GM23248 (cell line): Measurements from ENCODE around the gene RASIP1. TPM values are rescaled to one million over a fixed set of nuclear protein-coding genes. Genes with fewer than 3 reads are reported as not detected.
A peak's percentile ranks its signal among the peaks of the same experiment; 100 is the strongest.
"Not testable (repeated sequence)": the region's sequence is repeated elsewhere in the genome, so short reads cannot be mapped to it uniquely, and the experiment has no call there.

Source experiments
- DNase-seq: peaks from one replicate; pipeline ENCODE4 v3.0.0-alpha.2; 2015
- H2AFZ ChIP-seq: fragments of 200-600 bp; sonication (generic); 2 replicates; pipeline ENCODE4 v1.6.1; 2016; ENCODE audit warnings: antibody characterized with exemption
- H3F3A ChIP-seq: fragments of 200-600 bp; sonication (generic); 2 replicates; pipeline ENCODE4 v1.6.1; 2016; ENCODE audit warnings: mild to moderate bottlenecking, antibody characterized with exemption, mixed run types; ENCODE audit not compliant: insufficient read depth
- H3K27ac ChIP-seq: fragments of 200-600 bp; sonication (generic); 2 replicates; pipeline ENCODE4 v1.5.1; 2016; ENCODE audit warnings: mild to moderate bottlenecking
- H3K27me3 ChIP-seq: fragments of 200-600 bp; sonication (generic); replicated peaks from 2 replicates; pipeline ENCODE4 v1.6.1; 2016; ENCODE audit warnings: mild to moderate bottlenecking; ENCODE audit not compliant: insufficient read depth
- H3K36me3 ChIP-seq: fragments of 200-600 bp; sonication (generic); 2 replicates; pipeline ENCODE4 v1.6.1; 2016; ENCODE audit warnings: low read depth, mild to moderate bottlenecking
- H3K4me1 ChIP-seq: fragments of 200-600 bp; sonication (generic); 2 replicates; pipeline ENCODE4 v1.6.1; 2016; ENCODE audit warnings: mild to moderate bottlenecking; ENCODE audit not compliant: insufficient read depth
- H3K4me2 ChIP-seq: fragments of 200-600 bp; sonication (generic); one replicate; pipeline ENCODE4 v1.6.1; 2016; ENCODE audit warnings: mild to moderate bottlenecking; ENCODE audit not compliant: unreplicated experiment
- H3K4me3 ChIP-seq: fragments of 200-600 bp; sonication (generic); 2 replicates; pipeline ENCODE4 v1.5.1; 2016; ENCODE audit warnings: mild to moderate bottlenecking
- H3K79me2 ChIP-seq: fragments of 200-600 bp; sonication (generic); 2 replicates; pipeline ENCODE4 v1.6.1; 2016; ENCODE audit warnings: mild to moderate bottlenecking; ENCODE audit not compliant: insufficient read depth
- H3K9ac ChIP-seq: fragments of 200-600 bp; sonication (generic); 2 replicates; pipeline ENCODE4 v1.6.1; 2016; ENCODE audit warnings: mild to moderate bottlenecking
- H3K9me2 ChIP-seq: fragments of 200-600 bp; sonication (generic); 2 replicates; pipeline ENCODE4 v1.6.1; 2016; ENCODE audit warnings: mixed run types, mild to moderate bottlenecking, moderate library complexity; ENCODE audit not compliant: insufficient read depth
- H3K9me3 ChIP-seq: fragments of 200-600 bp; sonication (generic); one replicate; pipeline ENCODE4 v1.6.1; 2017; ENCODE audit warnings: low read depth
- H4K20me1 ChIP-seq: fragments of 200-600 bp; sonication (generic); 2 replicates; pipeline ENCODE4 v1.6.0; 2016; ENCODE audit not compliant: insufficient read depth
- EZH2 ChIP-seq: fragments of 200-600 bp; sonication (generic); IDR thresholded peaks from 2 replicates; pipeline ENCODE4 v1.6.1; 2018; ENCODE audit warnings: antibody characterized with exemption, mild to moderate bottlenecking; ENCODE audit not compliant: insufficient read depth, poor library complexity, severe bottlenecking
- EZH2phosphoT487 ChIP-seq: fragments of 200-600 bp; sonication (generic); IDR thresholded peaks from 2 replicates; pipeline ENCODE4 v1.6.1; 2018; ENCODE audit warnings: antibody characterized with exemption, moderate library complexity, mild to moderate bottlenecking, low read depth; ENCODE audit not compliant: insufficient read depth
- WGBS, 2 experiments: methylation state at CpG; one replicate each; pipeline ENCODE4 v1.1.6; 2015 to 2017; ENCODE audit warnings: low lambda C conversion rate in 2 of 2, low coverage in 1 of 2; ENCODE audit errors: missing lambda C conversion rate in 2 of 2; 5-methylcytosine and 5-hydroxymethylcytosine counted together
- in situ Hi-C: fragments of 300-500 bp; cut with MboI; formaldehyde crosslinking; loops from 2 replicates; pipeline ENCODE4 v1.15.0; 2020
- polyA plus RNA-seq: library from polyadenylated mRNA; unstranded; fragments of >200 nt; fragmentation: Nextera tagmentation; extraction: Ambion mirVana; gene quantifications from 2 replicates; pipeline ENCODE4 v1.2.1, GENCODE V29; 2016
- total RNA-seq: library from RNA; depleted of rRNA; stranded (reverse); fragments of >200 nt; shearing (Covaris generic); gene quantifications from 2 replicates; pipeline ENCODE4 v1.2.3, GENCODE V29; 2014

RASIP1 gene
- total and polyA plus RNA-seq, 2 experiments from 2014 or later, result 0.09 TPM; not detected in 1

GRCh38 chr19:48696353-48697010 is 43.9 kb downstream of the RASIP1 start:
- DNase-seq, result peak; percentile 43
- Histone ChIP-seq H3K27me3 (peaks cover 8% of the 10 kb centered on the region; the same call in 1 of the 2 replicates), H4K20me1 (no peaks in the 10 kb centered on the region), H2AFZ (peak overlapping the region; percentile 70), H3K4me2 (peak overlapping the region; percentile 38), H3F3A (peaks cover 5% of the 10 kb centered on the region; the same call in 1 of the 2 replicates), H3K9ac (0 out of 2 replicates have a peak overlapping the region, but pooled peaks have one; percentile 9), H3K27ac (no peak overlapping the region), H3K79me2 (no peaks in the 10 kb centered on the region), H3K9me3 (no peaks in the 10 kb centered on the region), H3K4me1 (peaks cover 12% of the 10 kb centered on the region; the same call in 1 of the 2 replicates), H3K36me3 (no peaks in the 10 kb centered on the region), H3K4me3 (peak overlapping the region; percentile 63), H3K9me2 (no peaks in the 10 kb centered on the region)
- TF ChIP-seq EZH2 (no peak), EZH2phosphoT487 (no peak)
- 7% methylated on average over 27 to 34 of the region's 34 CpGs for WGBS, 2 experiments
- in situ Hi-C loops, result no loop called here

- Histone ChIP-seq H3K27ac (no peak within 1 kb of the TSS), H3F3A (peaks cover 5% of the 10 kb centered on the region; the same call in 1 of the 2 replicates), H2AFZ (peak within 1 kb of the TSS; percentile 70), H3K27me3 (peaks cover 8% of the 10 kb centered on the region; the same call in 1 of the 2 replicates), H3K4me1 (peaks cover 12% of the 10 kb centered on the region; the same call in 1 of the 2 replicates), H3K4me2 (peak within 1 kb of the TSS; percentile 38), H3K9me3 (no peaks in the 10 kb centered on the region), H3K9me2 (no peaks in the 10 kb centered on the region), H3K79me2 (no peaks in the 10 kb centered on the region), H4K20me1 (no peaks in the 10 kb centered on the region), H3K36me3 (no peaks in the 10 kb centered on the region), H3K9ac (0 out of 2 replicates have a peak within 1 kb of the TSS, but pooled peaks have one; percentile 9), H3K4me3 (peak within 1 kb of the TSS; percentile 63)
- in situ Hi-C loops, result no loop called here
- no peak for TF ChIP-seq EZH2
- no peak for TF ChIP-seq EZH2phosphoT487
- no peak for DNase-seq
- WGBS, 2 experiments, result 47 to 52% methylated on average over 16 of the region's 16 CpGs
Measured at GRCh38 chr19:48695743-48696352, 44.6 kb downstream of the RASIP1 start, which contains the start of gene FUT2. TSS of gene FUT2 (plus strand) at chr19:48695971. CDS start at chr19:48702957, 6,986 bp downstream.

- in situ Hi-C loops, result not testable (repeated sequence)
Measured at GRCh38 chr19:48693629-48694028, 46.8 kb downstream of the RASIP1 start.

GRCh38 chr19:48689449-48689848 is 51.0 kb downstream of the RASIP1 start:
- Histone ChIP-seq H3K9me3 (no peaks in the 10 kb centered on the region), H3K27ac (no peak overlapping the region), H3K4me1 (no peaks in the 10 kb centered on the region), H3K4me3 (no peak overlapping the region), H3K4me2 (no peak overlapping the region), H3K9ac (no peak overlapping the region), H3K36me3 (no peaks in the 10 kb centered on the region), H2AFZ (no peak overlapping the region), H4K20me1 (no peaks in the 10 kb centered on the region), H3K27me3 (no peaks in the 10 kb centered on the region), H3F3A (no peaks in the 10 kb centered on the region), H3K9me2 (no peaks in the 10 kb centered on the region), H3K79me2 (no peaks in the 10 kb centered on the region)
- in situ Hi-C loops, result no loop called here
- 78 to 80% methylated on average over 7 of the region's 7 CpGs for WGBS, 2 experiments
- no peak for DNase-seq
- TF ChIP-seq EZH2 (no peak), EZH2phosphoT487 (no peak)

More at GRCh38 chr19:48693629-48694028, 46.8 kb downstream of the RASIP1 start:
- H3K9me2 ChIP-seq, H3F3A ChIP-seq, H2AFZ ChIP-seq, H3K4me2 ChIP-seq, H3K4me3 ChIP-seq, H3K27ac ChIP-seq, H3K9me3 ChIP-seq, H3K79me2 ChIP-seq, H3K36me3 ChIP-seq, H4K20me1 ChIP-seq, H3K9ac ChIP-seq, DNase-seq, H3K27me3 ChIP-seq: not testable (repeated sequence)
- H3K4me1 ChIP-seq, result peaks cover 12% of the 10 kb centered on the region; the same call in 1 of the 2 replicates
- WGBS, 2 experiments, result 73 to 74% methylated on average over 9 of the region's 9 CpGs
